T follicular helper cell (primary cell): ENCODE results near the gene MATN1.

Source experiments
- DNase-seq: peaks from one replicate; pipeline ENCODE4 v3.0.0-alpha.2; 2020; ENCODE audit warnings: low read depth

MATN1 gene

DNA sequence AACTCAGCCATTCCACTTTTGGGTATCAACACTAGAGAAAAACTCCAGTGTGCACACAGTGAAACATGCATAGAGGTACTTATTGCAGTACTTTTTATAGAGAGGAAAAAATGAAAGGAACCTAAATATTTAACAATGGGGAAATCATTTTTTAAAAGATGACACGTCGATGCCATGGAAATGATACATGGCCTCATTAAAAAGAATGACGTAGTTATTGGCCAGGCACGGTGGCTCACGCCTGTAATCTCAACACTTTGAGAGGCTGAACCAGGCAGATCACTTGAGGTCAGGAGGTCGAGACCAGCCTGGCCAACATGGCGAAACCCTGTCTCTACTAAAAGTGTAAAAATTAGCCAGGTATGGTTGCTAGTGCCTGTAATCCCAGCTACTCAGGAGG lies 42.5 kb downstream of the MATN1 start:
- DNase-seq = no peak

DNA sequence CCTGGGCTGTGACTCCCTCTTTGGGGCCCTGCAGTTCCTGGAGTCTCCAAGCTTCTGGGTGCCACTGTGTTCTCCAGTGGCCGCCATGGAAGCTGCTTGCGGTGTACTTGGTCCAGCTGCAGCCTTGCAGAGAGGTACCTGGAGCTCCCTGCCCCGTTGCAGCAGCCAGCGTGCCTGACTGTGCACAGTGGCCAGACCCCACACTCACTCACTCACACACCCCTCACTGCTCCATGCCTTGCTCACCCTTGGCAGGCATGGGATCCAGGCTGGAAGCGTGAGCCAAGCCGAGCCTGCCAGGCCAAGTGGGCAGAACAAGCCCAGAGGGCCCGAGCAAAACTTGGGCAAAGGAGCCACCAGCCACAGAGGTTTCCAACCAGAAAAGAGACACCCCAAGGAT lies 43.0 kb downstream of the MATN1 start:
- DNase-seq = no peak

DNA sequence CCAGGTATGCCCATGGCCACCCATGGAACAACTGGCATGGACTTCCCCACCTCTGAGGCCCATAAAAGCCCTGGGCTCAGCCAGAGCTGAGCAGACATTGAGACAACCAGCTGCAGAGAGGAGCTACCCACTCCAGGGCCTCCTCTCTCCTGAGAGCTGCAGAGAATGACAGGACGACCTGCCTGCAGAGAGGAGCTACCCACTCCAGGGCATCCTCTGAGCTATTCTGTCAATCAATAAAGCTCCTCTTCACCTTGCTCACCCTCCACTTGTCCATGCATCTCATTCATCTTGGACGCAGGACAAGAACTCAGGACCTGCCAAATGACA lies 43.4 kb downstream of the MATN1 start:
- no peak for DNase-seq

DNA sequence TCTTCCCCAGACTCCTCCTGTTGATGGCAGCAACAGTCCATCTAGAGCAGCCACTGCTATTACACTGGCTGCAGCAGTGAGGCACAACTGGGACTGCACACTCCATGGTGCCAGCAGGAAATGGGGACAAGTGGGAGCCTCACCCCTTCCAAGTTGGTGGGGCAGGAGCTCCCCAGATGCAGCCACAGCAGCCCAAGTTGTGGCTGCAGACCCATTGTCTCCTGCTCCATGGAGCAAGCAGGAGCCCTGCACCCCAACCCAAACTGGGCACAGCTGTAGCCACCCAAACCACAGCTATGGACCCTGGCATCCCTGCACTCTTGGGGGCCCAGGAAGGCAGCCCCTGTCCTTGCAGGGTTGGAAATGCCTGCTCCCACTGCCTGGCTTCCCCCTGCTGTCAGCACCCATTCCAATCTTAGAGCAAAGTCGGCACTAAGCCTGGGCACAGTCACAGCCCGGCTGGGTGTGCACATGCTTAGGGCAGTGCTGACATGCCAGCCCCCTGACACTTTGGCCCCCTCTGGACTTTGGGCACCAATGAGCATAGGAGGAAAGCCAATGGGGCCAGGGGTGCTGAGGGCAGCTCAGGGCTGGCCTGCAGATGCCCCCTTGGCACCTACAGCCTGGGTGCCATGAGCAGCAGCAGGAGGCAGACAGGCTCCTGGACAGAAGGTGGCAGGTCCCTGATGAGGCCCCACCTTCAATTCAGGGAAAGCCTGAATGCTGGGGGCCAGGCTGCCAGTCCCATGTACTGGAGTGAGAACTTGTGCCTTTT lies 44.0 kb downstream of the MATN1 start:
- DNase-seq = no peak

DNA sequence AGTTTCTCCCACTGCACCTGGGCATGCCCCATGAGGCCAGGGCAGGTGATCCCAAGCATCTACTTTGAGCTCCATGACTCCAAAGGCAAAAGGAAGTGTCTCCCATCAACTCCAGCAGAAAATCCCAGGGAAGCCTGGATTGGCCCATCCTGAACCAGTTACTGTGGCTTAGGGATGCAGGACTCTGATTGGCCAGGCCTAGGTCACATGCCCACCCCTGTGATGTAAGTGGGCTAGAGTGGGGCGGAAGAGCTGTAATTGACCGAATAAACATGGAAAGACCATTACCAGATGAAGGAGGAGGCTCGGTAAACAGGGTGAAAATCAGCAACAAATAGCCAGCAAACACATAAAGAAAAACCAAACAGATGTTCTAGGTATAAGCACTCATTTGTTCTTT lies 45.2 kb downstream of the MATN1 start:
- DNase-seq = no peak

DNA sequence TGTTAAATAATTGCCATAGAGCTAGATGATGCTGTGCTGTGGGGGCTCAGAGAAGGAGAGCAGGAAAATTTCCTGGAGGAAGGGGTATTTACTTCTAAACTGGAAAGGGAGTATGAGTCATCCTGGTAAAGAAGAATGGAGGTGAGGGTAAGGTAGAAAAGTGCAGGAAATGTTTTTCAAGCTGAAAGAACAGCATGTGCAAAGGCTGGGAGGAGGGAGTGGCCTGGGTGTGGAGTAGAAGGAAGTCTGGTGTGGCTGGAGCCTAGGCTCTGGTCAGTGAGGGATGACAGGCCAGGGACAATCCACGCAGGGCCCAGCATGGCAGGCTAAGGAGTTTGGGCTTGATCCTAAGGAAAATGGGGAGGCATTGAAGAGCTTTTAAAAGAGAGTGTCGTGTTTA lies 45.9 kb downstream of the MATN1 start:
- no peak for DNase-seq

DNA sequence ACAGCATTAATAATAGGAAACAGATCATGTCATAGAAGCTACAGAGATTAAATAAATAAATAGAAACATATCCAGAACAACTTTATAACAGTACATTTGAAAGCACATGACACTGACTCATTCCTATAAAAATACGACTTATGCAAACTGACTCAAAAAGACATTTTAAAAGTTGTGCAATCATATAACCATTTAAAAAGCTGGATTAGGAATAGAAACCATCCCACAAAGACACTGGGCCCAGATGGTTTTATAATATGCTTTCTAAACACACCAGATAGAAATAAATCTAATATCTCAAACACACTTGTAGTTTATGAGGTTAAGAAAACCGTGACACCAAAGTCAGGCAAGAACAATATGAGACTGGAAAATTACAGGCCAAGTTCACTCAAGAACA lies 47.6 kb downstream of the MATN1 start:
- DNase-seq = no peak

DNA sequence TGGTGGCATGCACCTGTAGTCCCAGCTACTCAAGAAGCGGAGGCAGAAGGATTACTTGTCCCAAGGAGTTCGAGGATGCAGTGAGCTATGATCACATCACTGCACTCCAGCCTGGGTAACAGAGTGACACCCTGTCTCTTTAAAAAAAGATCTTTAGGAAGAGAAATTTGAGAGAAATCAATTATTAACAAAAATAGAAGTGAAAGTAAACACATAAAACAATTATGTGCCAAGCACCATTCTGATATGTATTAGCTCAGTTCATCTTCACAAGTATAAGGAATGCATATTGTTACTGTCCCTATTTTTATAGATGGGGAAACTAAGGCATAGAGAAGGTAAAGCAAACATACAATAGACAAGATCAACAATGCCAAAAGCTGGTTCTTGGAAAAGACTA lies 48.1 kb downstream of the MATN1 start:
- no peak for DNase-seq

DNA sequence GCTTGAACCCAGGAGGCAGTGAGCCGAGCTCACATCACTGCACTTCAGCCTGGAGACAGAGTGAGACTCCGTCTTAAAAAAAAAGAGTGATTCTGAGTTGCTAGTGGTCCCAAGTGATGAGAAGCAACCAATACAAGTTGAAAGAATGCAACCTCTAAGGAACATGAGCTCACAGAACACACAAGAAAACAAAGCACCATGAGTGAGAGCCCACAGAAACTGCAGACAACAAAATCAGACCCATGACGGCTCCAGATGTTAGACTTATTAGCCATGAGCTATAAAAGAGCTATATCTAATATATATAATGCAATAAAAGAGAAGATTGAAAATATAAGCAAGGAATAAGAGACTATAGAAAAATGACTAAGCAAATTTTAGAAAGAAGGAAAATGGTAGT lies 50.0 kb downstream of the MATN1 start:
- no peak for DNase-seq

DNA sequence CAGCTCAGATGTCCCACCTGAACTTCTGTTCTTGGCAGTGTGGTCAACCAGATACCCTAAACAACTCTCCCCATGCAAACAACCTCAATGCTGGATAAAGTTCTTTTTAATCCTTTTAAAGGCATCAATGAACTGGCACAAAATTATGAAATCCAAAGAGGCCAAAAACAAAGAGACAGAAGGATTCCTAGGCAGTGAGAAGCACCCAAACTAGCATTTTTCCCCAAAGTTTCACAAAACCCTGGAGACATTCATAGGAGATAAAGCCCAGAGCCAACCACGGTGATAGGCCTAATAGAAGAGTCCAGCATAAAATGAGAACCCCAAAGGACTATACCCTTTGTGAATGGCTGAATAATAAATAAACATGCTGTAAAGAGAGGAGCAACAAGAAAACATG lies 50.7 kb downstream of the MATN1 start:
- DNase-seq = no peak

DNA sequence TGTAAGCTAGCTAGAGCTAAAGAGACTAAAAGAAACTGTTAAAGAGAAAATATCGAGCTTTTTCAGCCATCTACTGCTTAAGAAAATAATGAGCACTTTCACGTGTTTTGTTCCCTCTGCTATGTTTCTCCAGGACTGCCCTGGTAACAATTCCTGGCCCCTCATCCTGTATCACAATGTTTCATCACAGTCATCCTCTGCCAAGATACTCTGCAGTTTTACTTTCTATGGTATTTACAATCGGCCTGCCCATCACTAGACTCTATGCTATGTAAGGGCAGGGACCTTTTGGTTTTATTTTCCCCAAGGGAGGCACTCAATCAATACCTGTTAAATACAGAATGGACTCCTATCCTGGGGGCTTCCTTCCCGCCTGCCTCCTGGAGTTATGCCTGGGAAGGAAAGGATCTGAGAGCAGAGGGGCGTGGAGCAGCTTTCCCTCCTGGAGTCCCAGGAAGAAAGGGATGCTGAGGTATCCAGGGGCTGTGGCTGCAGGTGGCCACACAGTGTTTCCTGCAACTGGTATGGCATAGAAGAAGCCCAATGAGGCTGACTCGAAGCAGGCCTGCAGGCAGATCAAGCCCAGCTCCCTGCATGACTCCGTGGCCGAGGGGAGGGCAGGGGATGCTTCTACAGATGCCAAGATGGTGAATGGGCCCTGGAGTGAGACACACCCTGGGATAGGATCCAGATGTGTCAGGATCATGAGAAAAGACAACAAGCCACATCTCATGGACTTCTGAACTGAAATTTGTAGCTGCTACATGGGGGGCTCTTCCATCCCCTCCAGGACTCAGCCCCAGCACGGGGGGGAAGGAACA lies 52.9 kb downstream of the MATN1 start:
- DNase-seq = no peak

DNA sequence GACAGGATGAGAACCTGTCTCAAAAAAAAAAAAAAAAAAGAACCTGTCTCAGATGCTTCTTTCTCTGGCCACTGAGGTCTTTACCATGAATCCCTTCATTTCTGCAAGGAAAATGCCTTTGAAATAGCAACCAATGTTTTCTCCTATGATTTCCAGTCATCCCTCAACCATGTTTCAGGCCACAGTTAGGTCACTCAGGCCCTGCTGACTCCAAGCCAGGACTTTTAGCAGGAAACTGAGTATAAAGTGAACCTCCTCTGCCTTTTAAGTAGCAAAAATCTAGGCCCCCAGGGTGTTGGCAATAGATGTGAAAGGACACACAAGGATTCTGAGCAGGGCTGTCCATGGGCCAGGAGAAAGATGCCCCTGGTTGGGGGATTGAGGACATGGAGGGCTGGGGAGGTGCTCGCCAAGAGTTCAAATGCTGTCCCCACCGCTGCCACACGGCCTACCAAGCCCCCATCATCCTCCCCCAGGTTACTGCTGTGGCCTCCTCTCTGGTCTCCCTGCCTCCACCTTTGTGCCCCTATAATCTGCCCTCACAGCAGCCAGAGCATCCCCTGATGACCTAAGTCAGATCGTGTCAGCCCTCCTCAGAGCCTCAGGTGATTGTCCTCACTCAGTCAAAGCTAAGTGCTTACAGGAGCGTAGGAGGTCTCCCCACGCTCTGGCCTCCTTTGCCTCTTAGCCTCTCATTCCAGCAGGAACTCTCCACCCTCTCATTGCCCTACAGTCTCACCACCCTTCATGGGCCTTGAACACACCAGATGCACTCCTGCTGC lies 54.6 kb downstream of the MATN1 start:
- no peak for DNase-seq

DNA sequence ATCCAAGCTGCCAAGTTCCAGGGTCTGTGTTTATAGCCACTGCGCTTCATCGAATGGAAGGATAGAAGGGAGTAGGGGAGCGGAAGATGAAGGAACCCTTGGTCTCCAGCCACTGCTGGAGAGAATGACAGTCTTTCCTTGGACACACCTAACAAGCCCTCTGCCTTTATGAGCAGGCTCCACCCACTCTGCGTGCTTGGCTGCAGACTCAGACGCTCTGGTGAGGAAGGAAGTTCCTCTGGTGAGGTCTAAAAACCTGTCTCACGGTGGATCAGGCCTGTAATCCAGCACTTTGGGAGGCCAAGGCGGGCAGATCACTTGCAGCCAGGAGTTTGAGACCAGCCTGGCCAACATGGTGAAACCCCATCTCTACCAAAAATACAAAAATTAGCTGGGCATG lies 55.4 kb downstream of the MATN1 start:
- no peak for DNase-seq

DNA sequence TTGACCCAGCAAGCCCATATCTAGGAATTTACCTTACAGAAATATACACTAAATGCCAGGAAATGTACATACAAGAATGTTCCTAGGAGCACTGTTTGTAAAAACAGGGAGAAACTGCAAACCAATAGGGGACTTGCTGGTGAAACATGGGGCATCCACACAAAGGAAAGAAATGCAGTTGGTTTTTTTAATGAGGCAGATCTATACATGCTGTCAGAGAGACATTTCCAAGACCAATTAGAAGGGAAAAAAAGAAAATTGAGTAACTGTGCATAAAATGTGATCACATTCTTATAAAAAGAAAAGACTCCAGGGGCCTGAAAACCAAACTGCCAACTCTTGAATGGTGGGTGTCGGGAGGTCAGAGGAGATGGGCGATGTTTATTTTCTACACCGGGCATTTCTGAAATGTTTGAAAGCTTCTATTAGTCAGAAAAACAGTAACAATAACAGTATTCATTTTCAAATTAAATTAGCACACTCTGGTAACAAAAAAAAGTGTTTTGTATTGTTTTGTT lies 56.6 kb downstream of the MATN1 start:
- DNase-seq = no peak

DNA sequence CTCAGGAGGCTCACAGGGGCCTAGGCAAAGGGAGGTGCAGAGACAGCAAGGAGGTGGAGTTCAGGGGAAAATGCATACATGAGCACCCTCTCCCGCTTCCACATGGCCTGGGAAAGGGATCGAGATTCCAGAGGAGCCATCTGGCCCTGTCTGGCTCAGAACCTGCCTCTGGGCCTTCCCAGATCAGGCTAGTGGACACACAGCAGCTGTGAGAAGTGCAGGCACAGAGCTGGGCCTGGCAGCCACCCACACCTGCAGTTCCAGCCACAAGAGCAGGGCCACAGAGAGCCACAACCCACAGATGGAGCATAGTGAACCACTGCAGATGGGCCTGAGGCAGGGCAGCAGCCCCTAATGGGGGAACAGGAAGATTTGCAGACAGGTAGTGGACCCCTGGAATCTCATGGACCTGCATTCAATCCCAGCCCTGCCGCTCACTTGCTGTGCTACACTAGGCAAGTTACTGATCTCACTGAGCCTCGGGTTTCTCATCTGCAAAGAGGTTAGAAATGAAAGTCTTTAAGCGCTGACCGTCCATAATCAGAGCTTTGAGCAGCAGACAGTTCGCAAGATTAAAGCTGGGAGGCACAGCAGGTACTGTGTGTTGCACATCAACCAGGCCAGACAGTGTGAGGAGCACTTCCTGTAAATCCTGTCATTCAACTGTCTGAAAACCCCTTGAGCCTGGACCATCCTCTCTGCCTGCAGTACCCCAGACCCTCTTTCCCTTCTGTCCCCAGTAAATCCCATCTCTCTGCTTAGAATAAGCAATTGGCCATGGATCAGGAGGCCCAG lies 58.0 kb downstream of the MATN1 start:
- no peak for DNase-seq

DNA sequence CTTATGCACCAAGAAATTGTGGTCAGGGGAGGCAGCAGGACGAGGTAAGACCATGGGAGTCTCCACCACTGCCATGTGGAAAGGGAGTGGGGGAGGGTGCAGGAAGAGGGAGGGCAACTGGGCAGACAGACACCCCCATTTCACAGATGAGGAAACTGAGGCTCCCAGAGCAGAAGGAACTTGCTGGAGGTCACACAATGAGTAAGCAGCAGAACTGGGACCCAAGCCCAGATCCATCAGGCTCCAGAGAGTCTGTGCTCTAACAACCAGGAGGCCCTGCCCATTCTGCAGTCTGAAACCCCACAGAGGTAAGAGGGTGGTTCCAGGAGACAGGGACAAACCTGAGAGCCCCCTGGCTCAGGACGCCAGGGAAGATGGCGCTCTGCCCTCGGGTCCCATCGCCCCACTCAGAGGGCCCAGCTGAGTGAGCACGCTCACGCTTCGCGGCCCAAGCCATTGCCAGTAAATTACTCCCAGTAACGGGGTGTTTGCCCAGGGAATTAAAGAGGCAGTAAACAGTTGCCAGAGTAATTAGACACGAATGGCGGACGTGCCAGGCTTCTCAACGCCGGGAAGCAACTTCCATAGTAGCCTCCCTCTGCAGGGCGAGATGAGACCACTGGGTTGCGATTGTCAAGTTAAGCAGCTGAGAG lies 59.2 kb downstream of the MATN1 start:
- DNase-seq = no peak

DNA sequence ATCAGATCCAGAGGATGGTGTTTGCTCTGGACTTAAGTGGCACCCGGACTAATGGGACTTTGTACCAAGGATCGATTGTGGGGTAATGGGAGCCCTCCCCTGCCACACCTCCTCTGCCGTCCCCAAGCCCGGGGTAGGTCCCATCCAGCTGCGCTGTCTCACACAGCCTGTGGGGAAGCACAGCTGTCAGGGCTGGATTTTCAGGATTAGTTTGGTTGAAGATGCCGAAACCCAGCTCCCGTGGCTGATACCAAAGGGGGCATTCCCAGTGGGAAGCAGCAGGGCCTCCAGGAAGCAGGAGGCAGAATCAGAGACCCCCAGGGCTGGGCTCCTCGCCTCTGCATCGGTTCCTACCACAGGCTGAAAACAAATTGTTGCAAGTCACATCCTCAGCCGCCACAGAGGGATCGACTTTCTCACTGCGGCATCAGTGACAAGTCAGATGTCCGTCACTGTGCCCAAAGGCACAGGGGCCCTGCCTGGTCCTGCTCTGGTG lies 59.7 kb downstream of the MATN1 start:
- DNase-seq = no peak

DNA sequence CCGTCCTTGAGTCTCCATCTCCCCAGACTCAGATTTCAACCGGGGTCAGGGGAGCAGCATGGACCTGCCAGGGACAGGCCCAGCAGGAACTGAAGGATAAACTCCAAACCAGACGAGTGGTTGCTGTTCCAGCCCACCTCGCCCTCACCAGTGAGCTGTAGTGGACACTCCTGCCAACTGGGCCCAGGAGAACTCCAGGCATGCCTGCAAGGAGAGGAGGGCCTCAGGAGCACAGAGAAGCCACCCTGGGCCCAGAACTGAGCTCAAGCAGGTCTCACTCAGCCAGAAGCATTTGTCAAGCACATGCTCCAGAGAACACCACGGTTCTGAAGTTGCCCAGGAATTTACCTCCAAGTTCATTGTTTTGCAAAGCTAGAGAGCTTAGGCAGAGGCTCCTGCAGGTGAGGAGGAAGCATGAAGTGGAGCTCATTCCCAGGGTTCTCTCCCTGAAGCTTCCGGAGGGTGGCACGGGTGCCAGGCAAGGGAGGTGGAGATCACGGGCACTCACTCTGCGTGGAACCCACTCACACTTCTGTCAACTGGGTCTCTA lies 61.0 kb downstream of the MATN1 start:
- no peak for DNase-seq

DNA sequence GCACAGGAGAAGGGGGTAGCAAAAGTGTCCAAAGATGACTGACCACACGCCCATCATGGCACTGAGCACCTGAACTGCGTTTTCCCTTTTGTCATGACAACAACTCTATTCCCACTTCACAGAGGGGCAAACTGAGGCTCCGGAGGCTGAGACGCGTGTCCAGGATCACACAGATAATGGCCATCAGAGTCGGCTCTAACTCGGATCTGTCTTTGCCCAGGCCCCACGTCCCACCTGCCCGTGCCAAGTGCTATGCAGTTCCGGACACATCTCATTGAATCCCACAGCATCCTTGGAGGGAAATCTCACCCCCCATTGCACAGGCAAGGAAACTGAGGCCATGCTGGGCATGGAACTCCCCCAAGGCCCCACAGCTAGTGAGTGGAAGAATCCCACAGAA lies 62.1 kb downstream of the MATN1 start:
- DNase-seq = no peak
